GM06990 (cell line): ENCODE measurements around the gene NAA38.
A peak's percentile ranks its signal among the peaks of the same experiment; 100 is the strongest.

Experiments used
- DNase-seq: peaks from one replicate; pipeline ENCODE4 v3.0.0-alpha.2; 2011; ENCODE audit not compliant: insufficient read length; ENCODE audit errors: extremely low read depth
- H3K27me3 ChIP-seq: replicated peaks from 2 replicates; pipeline ENCODE4 v1.6.0; 2011; ENCODE audit warnings: low read length; ENCODE audit not compliant: control insufficient read depth, insufficient read depth
- H3K36me3 ChIP-seq: 2 replicates; pipeline ENCODE4 v1.5.1; 2011; ENCODE audit warnings: low read length; ENCODE audit not compliant: control insufficient read depth, insufficient read depth
- H3K4me3 ChIP-seq: replicated peaks from 2 replicates; pipeline ENCODE4 v1.5.1; 2011; ENCODE audit warnings: low read depth, mild to moderate bottlenecking, control low read depth, low read length
- CTCF ChIP-seq: IDR thresholded peaks from 2 replicates; pipeline ENCODE4 v1.5.1; 2011; ENCODE audit warnings: low read length, control low read depth, mild to moderate bottlenecking, inconsistent platforms; ENCODE audit not compliant: insufficient read depth, poor library complexity, severe bottlenecking

NAA38 gene

GRCh38 chr17:7843536-7844291 lies 13.6 kb downstream of the NAA38 start:
- Histone ChIP-seq H3K27me3 (no peaks in the 10 kb centered on the region), H3K4me3 (peak overlapping the region; percentile 89), H3K36me3 (peaks cover 18% of the 10 kb centered on the region)
- no peak for TF ChIP-seq CTCF
- DNase-seq, result peak; percentile 94

- TF ChIP-seq CTCF, result no peak
- Histone ChIP-seq H3K27me3 (no peaks in the 10 kb centered on the region), H3K36me3 (peaks cover 16% of the 10 kb centered on the region), H3K4me3 (peak overlapping the region; percentile 89)
- DNase-seq, result no peak
These were observed 14.2 kb downstream of the NAA38 start for GRCh38 chr17:7843257-7843535.

- peak; percentile 12 for TF ChIP-seq CTCF
- Histone ChIP-seq H3K36me3 (peaks cover 12% of the 10 kb centered on the region), H3K4me3 (peak overlapping the region; percentile 89), H3K27me3 (no peaks in the 10 kb centered on the region)
- DNase-seq, result peak; percentile 91
These were observed 14.7 kb downstream of the NAA38 start for GRCh38 chr17:7842380-7843256.

GRCh38 chr17:7841915-7842379 lies 15.4 kb downstream of the NAA38 start:
- Histone ChIP-seq H3K36me3 (peaks cover 10% of the 10 kb centered on the region), H3K4me3 (peak overlapping the region; percentile 89), H3K27me3 (no peaks in the 10 kb centered on the region)
- no peak for TF ChIP-seq CTCF
- DNase-seq, result peak; percentile 88

- Histone ChIP-seq H3K4me3 (peak overlapping the region; percentile 89), H3K27me3 (no peaks in the 10 kb centered on the region), H3K36me3 (peaks cover 6% of the 10 kb centered on the region)
- no peak for DNase-seq
- TF ChIP-seq CTCF, result peak; percentile 9
These were observed 15.9 kb downstream of the NAA38 start for GRCh38 chr17:7841396-7841914.
